ENCODE data around the gene OR51B4.
"Not testable (repeated sequence)": the region's sequence is repeated elsewhere in the genome, so short reads cannot be mapped to it uniquely, and the experiment has no call there.

The OR51B4 gene

GRCh38 chr11:5274395-5274794 is 27.4 kb downstream of the OR51B4 start:
- no peak for DNase-seq (ENCODE audit: low read depth, low spot score)

- no peak for DNase-seq (ENCODE audit: low read depth, low spot score)
Measured at GRCh38 chr11:5272395-5273017, 29.2 kb downstream of the OR51B4 start.

GRCh38 chr11:5269715-5270147 is 32.0 kb downstream of the OR51B4 start, which contains the start of gene HBE1:
Gene HBE1 (minus strand): TSS chr11:5269945. CDS start chr11:5269890, 55 bp downstream.
- no peak for DNase-seq (ENCODE audit: low read depth, low spot score)

- no peak for DNase-seq (ENCODE audit: low read depth, low spot score)
Measured at GRCh38 chr11:5267033-5267563, 34.6 kb downstream of the OR51B4 start.

- DNase-seq (ENCODE audit: low read depth, low spot score) = no peak
Measured at GRCh38 chr11:5266609-5267008, 35.1 kb downstream of the OR51B4 start.

GRCh38 chr11:5265832-5266231 is 35.9 kb downstream of the OR51B4 start:
- no peak for DNase-seq (ENCODE audit: low read depth, low spot score)

- no peak for DNase-seq (ENCODE audit: low read depth, low spot score)
Measured at GRCh38 chr11:5258543-5259262, 43.0 kb downstream of the OR51B4 start.

GRCh38 chr11:5257296-5257695 is 44.5 kb downstream of the OR51B4 start:
- DNase-seq (ENCODE audit: low read depth, low spot score) = no peak

GRCh38 chr11:5254646-5255413 is 46.9 kb downstream of the OR51B4 start, which contains the start of gene HBG2:
Gene HBG2 (minus strand): TSS chr11:5254781. CDS start chr11:5254728, 53 bp downstream.
- not testable (repeated sequence) for DNase-seq (ENCODE audit: low read depth, low spot score)

- DNase-seq (ENCODE audit: low read depth, low spot score) = not testable (repeated sequence)
Measured at GRCh38 chr11:5254023-5254422, 47.7 kb downstream of the OR51B4 start.

GRCh38 chr11:5253440-5253839 is 48.3 kb downstream of the OR51B4 start:
- DNase-seq (ENCODE audit: low read depth, low spot score) = not testable (repeated sequence)

- no peak for DNase-seq (ENCODE audit: low read depth, low spot score)
Measured at GRCh38 chr11:5252919-5253265, 48.9 kb downstream of the OR51B4 start.

GRCh38 chr11:5252192-5252918 is 49.4 kb downstream of the OR51B4 start:
- DNase-seq (ENCODE audit: low read depth, low spot score) = no peak

GRCh38 chr11:5251746-5252145 is 50.0 kb downstream of the OR51B4 start:
- DNase-seq (ENCODE audit: low read depth, low spot score) = no peak
